ENCODE measurements around the gene DPH7.

The DPH7 gene

GRCh38 chr9:137506274-137506673 lies 72.5 kb downstream of the DPH7 start:
- no peak overlapping the region for H3K4me3 ChIP-seq (ENCODE audit: low read depth, low read length)
- TF ChIP-seq CTCF (IDR thresholded peaks at IDR 0.05; ENCODE audit: control insufficient read depth, extremely low read depth, insufficient read depth) = no peak
- DNase-seq (ENCODE audit: low read depth) = no peak

GRCh38 chr9:137505421-137506140 lies 73.1 kb downstream of the DPH7 start:
- H3K4me3 ChIP-seq (ENCODE audit: low read depth, low read length) = no peak overlapping the region
- TF ChIP-seq CTCF (IDR thresholded peaks at IDR 0.05; ENCODE audit: control insufficient read depth, extremely low read depth, insufficient read depth) = no peak
- no peak for DNase-seq (ENCODE audit: low read depth)

All from LNCaP clone FGC (cell line).